Pons (tissue), 1 donor: ENCODE results near the gene FLRT2.
A peak's percentile ranks its signal among the peaks of the same experiment; 100 is the strongest.

Experiments
- DNase-seq: peaks from one replicate; pipeline ENCODE4 v3.0.0-alpha.2; 2016; ENCODE audit warnings: low spot score

FLRT2 gene

DNA sequence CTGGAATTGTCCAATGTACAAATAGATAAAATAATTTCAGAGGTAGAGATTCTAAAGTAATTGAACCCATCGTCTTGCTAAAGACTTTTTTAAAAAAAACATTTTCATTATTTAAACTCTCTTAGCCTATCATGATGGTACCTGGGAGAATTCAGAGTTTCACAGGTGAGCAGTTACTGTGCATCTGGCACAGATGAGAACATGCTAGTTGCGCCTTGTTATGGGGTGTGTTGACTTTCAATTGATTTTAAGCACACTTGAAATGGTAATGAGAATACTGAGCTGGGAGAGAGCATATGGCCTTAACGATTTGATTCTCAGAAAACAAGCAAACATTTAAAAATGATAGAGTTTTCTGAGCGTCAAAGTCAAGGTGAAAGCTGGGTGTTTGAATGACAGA is 66.6 kb downstream of the FLRT2 start:
- no peak for DNase-seq

DNA sequence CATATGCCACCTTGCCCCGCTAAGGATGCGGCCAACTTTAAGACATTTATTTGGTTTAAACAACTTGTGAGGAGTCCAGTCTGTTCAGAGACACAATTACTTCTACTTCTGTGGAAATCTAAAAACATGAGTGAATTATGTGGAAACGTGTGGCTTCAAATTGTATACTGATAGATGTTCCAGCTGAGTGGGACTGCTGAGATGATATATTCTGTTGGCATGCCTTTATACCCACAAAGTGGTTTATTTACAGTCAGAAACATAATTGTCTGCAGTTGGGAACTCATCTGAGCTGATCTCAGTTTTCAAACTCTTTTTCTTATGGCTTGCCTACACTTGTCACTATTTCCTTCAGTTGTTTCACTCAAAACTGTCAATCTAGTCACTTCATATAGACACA is 67.8 kb downstream of the FLRT2 start:
- no peak for DNase-seq

DNA sequence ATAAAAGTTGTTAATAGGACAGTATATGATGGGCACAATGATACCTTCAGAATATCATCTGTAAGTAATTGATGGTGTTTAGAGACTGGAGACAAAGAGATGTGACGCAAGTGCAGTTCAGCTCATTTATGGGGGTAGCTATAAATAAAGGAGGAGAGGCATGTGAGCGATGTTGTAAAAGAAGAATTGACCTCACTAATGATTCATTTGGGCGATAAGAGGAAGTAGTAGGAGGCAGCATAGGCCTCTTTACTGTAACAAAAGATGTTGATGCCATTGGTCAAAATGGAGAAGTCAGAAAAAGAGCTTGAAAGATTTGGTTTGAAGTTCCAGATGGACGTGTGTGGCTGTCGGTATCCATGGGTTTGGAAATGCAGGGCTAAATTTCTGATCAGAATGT is 70.0 kb downstream of the FLRT2 start:
- DNase-seq, result peak; percentile 30

DNA sequence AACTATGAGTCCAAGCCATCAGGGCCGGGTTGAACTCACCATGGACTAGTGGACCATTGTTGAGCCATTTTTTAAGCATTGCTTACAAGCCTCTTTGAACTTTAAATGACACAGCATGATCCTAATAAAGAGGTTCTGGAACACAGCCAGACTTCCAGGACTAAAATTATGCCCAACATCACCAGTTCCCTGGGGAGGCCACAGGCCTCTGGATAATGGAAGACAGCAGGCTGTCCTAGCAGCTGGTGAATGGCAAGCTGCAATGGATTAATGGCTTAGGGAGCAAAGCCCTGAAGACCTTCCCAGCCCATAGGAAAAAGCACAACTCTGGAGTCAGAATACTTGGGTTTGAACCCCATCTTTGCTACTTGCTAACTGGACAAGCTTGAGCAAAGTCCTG is 71.3 kb downstream of the FLRT2 start:
- DNase-seq, result no peak

DNA sequence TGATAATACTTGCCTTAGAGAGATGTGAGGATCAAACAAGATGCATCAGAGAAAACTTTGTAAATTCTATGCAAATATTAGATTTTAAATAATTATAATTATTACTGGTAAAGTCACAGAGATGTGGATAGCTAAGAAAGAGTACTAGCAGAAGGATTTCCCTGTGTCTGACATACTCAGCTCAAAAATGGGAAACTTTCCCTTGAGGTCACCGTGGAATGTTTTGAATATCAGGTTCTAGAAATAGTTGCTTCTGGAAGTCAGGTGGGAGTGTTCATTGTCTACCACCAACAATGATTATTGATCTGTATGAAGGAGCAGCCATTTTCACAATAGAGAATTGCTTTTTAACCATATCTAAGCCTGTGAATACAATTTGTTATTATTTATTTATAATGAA is 71.7 kb downstream of the FLRT2 start:
- DNase-seq, result no peak

DNA sequence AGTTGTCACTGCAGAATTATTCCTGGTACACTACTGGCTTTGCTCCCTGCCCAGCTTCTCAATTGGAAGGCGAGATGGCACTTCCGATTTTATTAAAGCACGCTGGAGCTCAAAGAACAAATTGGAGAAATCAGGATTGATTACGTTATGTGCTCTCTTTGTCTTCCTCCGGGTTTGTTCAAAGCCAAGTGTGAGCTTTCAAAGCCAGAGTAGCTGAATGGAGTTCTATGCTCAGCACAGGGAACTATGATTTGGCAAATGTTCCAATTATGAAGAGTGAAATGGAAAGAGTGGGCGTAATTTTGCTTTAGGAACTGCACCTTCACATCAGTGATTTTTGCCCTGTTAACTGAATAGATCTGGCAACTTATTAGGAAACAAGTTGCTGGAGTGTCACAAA is 72.4 kb downstream of the FLRT2 start:
- DNase-seq, result peak; percentile 33

DNA sequence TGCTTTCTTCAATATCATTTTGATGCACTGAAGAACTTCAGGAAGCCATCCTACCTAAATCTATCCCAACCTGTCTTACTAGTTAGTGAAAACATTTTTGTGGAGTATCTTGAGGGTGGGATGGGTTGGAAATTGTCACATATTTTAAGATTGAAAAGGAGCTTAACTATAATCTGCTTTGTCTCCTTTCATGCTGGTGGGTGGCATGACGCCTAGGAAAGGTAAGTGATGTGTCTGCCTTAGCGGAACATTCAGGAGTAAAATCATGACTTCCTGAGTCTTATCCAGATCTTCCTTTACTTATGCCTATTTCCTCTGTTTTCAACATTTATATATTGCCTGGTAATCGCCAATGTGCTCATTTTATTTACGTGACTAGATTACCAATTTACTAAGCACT is 74.1 kb downstream of the FLRT2 start:
- no peak for DNase-seq

DNA sequence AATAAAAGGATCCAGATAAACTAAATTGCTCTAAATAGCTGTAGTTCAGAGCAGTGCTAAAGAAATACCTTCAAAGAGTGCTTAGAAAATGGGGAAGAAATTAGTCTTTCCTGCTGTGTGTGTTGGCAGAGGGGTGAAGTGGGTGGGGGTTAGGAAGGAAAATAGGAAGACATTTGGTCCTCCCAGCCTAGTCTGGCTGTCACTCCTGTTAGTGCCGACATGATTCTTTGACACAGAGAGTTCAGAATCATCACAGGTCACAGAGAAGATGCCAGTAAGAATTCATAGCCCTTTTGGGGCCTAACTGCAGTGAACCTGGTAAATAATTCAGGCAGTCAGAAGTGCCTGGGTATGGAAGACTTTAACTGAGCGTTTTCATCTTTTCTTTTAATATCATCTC is 74.8 kb downstream of the FLRT2 start:
- DNase-seq, result no peak

DNA sequence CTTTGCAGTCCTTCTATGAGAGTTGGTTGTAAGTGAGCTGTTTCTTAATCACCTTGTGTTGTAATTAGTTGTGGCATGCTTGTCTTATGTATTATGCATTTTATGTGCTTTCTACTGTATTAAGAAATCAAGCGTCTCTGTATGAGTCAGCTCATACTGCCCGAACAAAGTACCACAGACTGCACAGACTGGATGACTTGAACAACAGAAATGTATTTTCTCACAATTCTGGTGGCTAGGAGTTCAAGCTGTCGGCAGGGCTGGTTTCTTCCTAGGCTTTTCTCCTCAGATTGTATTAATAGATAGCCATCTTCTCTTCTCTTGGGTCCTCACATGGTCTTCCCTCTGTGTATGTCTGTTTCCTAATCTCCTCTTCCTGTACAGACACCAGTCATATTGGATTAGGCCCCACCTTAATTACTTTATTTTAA is 77.7 kb downstream of the FLRT2 start:
- no peak for DNase-seq

DNA sequence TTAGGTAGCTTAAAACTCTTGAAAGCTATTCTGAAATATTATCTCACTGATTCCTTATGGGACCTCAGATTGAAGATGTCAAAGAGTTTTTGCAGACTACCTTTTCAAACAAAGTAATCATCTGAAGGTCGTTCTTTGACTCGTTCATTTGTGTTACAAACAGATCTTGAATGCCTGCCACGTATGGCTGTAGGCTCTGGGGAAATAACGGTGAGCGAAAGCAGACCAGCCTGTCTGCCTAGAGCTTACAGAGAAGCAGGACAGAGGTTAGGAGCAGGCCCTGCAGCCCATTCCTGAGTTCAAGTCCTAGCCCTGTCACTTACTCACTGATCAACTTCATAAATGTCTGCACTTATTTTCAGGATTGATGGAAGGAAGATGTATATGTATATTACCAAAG is 83.6 kb downstream of the FLRT2 start:
- no peak for DNase-seq

DNA sequence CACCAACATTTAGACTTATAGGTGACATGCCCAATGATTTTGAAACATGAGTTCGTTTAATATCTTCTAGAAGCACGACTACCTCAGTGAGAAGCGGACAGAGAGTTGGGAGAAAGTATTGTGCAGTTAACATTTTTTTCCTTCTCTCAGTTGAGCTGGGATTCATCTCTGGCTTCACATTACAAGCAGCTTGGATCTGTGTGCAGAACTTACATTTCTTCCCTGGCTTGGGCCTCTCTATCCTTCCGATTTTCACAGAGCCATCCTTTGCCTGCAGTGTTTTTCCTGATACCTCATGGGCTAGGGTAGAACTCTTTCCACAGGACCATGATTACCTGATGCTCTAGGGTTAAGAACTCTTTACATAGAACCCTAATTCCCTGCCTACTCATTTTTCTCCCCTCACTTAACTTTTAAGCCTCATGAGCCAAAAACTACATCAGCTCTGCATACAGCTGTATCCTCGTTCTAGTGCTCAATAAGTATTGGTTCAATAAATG is 86.5 kb downstream of the FLRT2 start:
- DNase-seq, result no peak

DNA sequence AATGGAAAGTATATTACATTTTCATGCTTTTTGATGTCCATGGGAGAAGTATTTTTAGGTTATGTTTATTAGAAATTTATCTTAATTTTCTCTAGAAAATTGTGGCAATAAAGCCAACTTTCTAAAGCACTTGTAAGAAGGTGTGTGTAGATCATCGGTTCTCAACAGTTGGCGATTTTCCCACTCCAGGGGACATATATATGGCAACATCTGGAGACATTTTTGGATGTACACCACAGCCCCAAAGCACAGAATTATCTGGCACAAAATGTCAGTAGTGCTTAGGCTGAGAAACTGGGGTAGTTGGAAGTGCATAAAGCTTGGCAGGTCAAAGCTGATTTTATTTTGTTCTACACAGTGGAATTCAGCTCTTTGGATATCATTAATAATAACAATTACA is 86.9 kb downstream of the FLRT2 start:
- DNase-seq, result no peak

DNA sequence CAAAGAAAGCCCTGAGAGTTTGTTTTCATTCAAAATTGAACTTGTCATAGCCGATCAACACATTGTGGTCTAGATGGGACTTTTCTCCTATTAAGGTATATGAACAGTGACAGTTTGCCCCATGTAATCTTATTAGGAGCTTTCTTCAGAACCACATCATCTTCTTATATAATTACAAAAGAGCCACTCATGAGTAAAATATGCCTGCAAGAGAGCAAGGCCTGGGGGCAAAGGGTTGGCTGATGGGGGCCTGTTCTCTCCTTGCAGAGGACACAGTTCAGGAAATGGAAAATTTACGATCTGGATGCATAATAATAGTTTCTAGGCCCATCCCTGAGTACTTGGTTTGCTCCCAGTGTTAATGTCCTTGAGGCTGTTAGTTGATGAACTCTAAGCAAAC is 87.8 kb downstream of the FLRT2 start:
- DNase-seq, result no peak

DNA sequence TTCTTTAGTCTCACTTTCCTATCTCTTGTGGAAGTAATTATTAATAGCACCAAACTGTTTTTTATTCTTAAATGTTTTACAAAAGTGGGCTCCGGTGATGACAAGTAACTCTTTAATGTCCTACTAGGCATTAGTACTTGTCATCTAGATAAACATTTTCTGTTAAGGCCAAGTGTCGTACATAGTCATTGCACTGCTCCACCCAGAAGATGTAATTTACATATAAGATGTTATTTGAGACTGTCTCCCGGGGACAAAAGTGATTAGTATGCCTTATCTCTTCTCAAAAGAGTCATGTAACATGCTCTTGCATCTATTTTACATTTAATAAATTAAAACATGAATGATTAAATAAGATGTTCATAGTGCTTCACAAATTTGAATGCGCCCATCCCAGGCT is 88.4 kb downstream of the FLRT2 start:
- DNase-seq, result no peak

DNA sequence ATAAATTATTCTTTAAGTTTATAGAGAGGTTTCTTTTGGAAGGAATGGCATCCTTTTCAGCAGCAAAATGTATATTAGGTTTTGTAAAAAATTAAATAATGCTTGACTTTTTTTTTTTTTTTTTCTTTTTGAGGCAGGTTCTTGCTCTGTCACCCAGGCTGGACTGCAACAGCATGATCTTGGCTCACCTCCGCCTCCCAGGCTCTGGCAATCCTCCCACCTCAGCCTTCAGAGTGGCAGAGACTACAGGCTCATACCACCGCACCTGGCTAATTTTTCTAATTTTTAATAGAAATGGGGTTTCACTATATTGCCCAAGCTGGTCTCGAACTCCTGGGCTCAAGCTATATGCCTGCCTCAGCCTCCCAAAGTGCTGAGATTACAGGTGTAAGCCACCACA is 89.0 kb downstream of the FLRT2 start:
- DNase-seq, result no peak

DNA sequence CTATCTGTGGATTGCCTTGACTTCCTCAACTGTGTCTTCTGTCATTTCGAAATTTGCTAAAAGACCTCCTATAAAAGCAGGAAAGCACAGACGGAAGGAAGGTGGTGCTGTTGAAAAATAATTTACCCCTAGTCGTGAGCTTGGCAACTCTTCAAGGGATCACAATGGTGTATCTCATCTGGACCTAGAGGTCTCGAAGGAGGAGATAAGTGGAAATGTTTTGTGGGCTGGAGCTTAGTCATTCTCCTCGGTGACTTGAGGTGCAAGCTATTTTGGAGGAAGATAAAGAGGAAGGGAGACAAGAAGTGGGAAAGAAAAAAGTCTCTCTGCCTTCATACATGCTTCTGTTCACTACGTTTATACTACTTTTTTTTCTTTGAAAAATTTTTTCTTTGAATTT is 89.9 kb downstream of the FLRT2 start:
- DNase-seq, result peak; percentile 31

DNA sequence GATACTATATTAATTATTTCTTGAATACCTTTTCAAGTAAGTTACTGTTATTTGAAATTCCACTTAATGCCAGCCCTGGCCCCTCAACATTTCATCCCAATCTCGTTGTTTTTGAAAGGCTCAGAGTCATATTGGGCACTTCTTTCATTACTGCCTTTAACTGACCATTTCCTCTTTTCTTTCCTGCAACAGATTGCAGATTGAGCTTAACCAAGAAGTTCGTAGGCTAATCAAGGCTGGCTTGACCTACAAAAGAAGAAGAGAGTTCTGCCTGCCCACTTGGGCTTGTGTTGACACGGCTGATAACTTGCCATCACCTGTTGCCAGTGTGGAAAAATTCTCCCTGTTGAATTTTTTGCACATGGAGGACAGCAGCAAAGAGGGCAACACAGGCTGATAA is 91.0 kb downstream of the FLRT2 start:
- DNase-seq, result peak; percentile 38

DNA sequence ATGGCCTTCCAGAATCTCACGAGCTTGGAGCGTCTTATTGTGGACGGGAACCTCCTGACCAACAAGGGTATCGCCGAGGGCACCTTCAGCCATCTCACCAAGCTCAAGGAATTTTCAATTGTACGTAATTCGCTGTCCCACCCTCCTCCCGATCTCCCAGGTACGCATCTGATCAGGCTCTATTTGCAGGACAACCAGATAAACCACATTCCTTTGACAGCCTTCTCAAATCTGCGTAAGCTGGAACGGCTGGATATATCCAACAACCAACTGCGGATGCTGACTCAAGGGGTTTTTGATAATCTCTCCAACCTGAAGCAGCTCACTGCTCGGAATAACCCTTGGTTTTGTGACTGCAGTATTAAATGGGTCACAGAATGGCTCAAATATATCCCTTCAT is 92.2 kb downstream of the FLRT2 start:
- DNase-seq, result no peak

DNA sequence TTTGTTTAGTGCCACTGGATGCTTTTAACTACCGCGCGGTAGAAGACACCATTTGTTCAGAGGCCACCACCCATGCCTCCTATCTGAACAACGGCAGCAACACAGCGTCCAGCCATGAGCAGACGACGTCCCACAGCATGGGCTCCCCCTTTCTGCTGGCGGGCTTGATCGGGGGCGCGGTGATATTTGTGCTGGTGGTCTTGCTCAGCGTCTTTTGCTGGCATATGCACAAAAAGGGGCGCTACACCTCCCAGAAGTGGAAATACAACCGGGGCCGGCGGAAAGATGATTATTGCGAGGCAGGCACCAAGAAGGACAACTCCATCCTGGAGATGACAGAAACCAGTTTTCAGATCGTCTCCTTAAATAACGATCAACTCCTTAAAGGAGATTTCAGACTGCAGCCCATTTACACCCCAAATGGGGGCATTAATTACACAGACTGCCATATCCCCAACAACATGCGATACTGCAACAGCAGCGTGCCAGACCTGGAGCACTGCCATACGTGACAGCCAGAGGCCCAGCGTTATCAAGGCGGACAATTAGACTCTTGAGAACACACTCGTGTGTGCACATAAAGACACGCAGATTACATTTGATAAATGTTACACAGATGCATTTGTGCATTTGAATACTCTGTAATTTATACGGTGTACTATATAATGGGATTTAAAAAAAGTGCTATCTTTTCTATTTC is 93.2 kb downstream of the FLRT2 start:
- DNase-seq, result no peak

DNA sequence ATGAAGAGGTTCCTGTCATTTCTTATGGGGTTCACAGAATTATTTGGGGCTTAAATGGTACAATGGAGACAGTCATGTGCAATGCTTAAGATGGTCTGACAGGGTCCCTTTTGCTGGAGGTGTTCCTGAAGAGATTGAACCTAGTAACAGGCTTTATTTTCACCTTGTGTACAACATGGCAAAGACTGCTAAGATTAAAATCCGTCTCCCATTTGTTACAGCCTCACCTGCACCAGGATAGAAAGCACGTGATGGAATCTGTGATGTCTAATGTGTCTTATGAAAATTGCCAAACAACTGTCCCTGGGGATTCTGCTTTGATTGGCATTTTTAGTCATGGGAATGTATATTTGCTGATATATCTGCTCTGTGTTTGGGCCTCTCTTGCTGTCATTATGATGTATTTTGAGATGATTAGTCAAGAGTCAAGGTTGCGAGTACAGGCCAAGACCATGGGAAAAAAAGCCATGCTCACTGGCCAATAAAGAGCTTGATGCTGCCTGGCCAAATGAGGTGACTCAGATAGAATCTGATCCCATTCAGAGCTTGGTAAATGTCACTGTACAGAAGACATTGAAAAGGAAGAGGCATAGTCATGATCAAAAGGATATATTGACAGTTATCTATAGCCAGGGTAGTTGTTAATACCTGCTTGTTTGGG is 96.1 kb downstream of the FLRT2 start:
- no peak for DNase-seq

DNA sequence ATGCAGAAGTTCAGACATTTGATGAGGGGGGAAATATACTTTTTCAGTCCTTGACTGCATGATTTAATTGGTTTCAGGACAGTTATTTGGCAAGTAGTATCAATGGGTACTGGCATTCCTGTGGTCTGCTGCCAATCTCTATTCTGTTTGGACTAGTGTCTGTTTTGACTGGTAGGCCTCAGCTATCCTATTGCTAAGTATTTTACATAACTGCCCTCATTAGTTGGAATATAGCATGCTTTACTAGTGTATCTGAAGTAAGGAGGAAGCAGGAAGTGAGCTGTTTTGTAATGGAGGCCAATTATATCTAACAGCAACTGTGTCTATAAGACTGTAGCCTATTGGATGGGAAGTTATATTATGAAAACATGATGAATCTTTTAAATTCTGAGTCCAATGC is 104.3 kb downstream of the FLRT2 start:
- no peak for DNase-seq

DNA sequence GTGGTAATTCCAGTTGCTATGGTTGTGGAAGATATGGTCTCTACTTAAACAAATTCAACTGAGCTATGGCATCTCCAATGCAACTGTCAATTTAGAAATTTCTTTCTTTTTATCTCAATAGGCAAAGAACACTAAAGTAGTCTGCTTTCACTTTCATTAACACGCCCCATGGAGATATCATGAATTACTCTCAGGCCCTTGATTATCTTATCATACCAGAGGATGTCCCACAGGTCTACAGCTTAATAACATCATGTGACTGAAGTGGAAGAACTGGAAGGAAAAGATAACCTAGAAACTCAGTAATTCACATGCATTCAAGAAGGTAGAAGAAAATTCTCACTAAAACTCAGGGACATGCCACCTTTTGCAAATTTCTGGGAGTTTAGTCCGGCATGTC is 114.3 kb downstream of the FLRT2 start:
- DNase-seq, result no peak

DNA sequence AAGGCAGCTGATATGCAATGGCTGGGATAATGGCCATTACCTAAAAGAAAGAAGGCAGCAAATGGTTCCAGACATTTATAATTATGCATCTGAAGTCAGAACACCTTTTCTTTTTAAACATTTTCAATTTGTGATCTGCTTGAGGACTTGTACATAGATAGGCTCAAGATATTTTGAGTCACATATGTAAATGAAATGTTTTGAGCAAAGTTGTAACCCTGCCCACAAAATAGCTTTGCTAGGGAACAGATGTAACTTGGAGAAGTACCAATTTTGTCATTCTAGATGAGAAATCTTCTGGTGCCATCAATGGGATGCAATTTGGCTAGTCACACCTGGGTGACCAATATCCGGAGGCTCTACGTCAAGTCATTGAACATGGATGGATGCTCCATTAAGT is 123.1 kb downstream of the FLRT2 start:
- no peak for DNase-seq
